Large intestine (tissue), 3 donors: ENCODE data around the gene PUSL1. TPM values are rescaled to one million over a fixed set of nuclear protein-coding genes. Genes with fewer than 3 reads are reported as not detected.
A peak's percentile ranks its signal among the peaks of the same experiment; 100 is the strongest.

ENCODE experiments used
- DNase-seq, 2 donors: peaks; one replicate each; pipeline versions ENCODE4 v3.0.0 to v3.0.0-alpha.2; 2013
- H3K27ac ChIP-seq: one replicate; pipeline ENCODE4 v1.5.1; 2013; ENCODE audit warnings: low read length
- H3K27me3 ChIP-seq: 2 replicates; pipeline ENCODE4 v1.6.1; 2013; ENCODE audit warnings: low read length; ENCODE audit not compliant: control insufficient read depth, insufficient read depth
- H3K36me3 ChIP-seq: 2 replicates; pipeline ENCODE4 v1.6.1; 2013; ENCODE audit warnings: low read length; ENCODE audit not compliant: control insufficient read depth, insufficient read depth
- H3K4me1 ChIP-seq: one replicate; pipeline ENCODE4 v1.6.1; 2013; ENCODE audit warnings: low read length; ENCODE audit not compliant: control insufficient read depth, insufficient read depth
- H3K4me3 ChIP-seq: one replicate; pipeline ENCODE4 v1.5.1; 2013; ENCODE audit warnings: low read length
- H3K9me3 ChIP-seq: one replicate; pipeline ENCODE4 v1.6.1; 2013; ENCODE audit warnings: mild to moderate bottlenecking, low read depth, low read length, moderate library complexity; ENCODE audit not compliant: control insufficient read depth
- WGBS: methylation state at CpG from one replicate; pipeline ENCODE4 v1.1.5; 2013; ENCODE audit warnings: low lambda C conversion rate; ENCODE audit not compliant: insufficient coverage; 5-methylcytosine and 5-hydroxymethylcytosine counted together
- polyA plus RNA-seq: library from polyadenylated mRNA; unstranded; fragments of 120-200 nt; gene quantifications from one replicate; pipeline ENCODE4 v1.2.1, GENCODE V29; 2013

Gene PUSL1
- polyA plus RNA-seq, 1 donor = 14.5 TPM

GRCh38 chr1:1264868-1265272 lies 43.5 kb upstream of the PUSL1 start:
- DNase-seq = no peak
- Histone ChIP-seq H3K27me3 (no peaks in the 10 kb centered on the region), H3K27ac (no peak overlapping the region), H3K9me3 (peaks cover 5% of the 10 kb centered on the region), H3K4me1 (no peaks in the 10 kb centered on the region), H3K4me3 (no peak overlapping the region), H3K36me3 (peaks cover 61% of the 10 kb centered on the region)
- 100% methylated on average over 2 of the region's 10 CpGs for WGBS

DNA sequence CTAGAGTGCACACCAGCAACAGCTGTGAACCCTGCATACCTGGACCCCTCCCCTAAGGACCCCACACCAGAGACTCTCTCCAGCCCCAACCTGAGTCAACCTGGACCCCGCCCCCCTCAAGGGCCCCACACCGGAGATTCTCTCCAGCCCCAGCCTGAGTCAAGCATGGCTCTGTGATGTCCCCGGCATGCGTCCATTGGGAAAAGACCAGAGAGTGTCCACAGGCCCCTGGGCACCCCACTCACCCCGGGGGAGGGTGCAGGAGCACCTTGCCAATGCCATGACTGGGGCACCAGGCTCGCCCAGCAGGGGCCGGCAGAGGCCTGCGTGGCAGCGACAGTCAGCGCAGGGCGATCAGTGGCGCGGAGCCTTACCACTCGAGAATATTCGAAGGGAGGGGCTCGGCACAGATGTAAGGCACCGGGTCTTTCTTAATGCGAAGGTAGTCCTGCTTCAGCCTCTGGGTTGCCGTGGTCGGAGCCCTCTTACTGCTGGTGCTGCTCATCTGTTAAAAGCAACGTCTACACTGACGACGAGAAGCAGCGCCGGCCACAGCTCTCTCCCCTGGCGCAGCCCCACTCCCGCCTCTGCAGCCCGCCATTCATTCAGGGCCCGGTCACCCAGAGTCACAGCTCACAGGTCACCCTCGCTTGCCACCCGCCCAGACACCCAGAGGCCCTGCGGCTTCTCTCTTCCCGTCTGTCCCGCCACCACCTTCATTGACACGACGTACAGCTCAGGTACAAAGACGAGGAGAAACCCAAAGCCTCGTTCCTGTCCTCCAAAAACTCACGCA lies 40.7 kb upstream of the PUSL1 start:
- Histone ChIP-seq H3K36me3 (peaks cover 48% of the 10 kb centered on the region), H3K9me3 (peaks cover 5% of the 10 kb centered on the region), H3K4me1 (peaks cover 10% of the 10 kb centered on the region)

DNA sequence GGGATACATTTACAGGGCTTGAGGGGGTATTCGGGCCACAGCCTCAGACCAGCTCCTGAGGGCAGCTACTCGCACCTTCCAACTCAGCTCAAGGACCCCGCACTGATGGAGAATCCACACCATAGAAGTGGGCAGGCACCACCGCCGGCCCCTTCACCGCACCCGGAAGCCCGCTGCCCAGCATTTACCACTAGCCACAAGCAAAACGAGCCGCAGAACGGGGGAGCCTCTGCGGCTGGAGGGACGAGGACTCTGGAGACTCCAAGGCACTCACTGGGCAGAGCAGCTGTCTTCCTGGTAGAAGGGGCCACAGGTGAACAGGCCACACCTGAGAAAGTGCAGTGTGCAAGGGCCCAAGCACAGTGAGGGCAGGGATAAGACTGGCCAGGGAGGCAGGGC lies 40.1 kb upstream of the PUSL1 start:
- Histone ChIP-seq H3K4me1 (peaks cover 10% of the 10 kb centered on the region), H3K9me3 (peaks cover 5% of the 10 kb centered on the region), H3K4me3 (no peak overlapping the region), H3K36me3 (peaks cover 42% of the 10 kb centered on the region), H3K27ac (no peak overlapping the region), H3K27me3 (no peaks in the 10 kb centered on the region)
- DNase-seq = no peak
- 100% methylated on average over 2 of the region's 13 CpGs for WGBS

More for the DNA sequence above, 40.7 kb upstream of the PUSL1 start:
- Histone ChIP-seq H3K27ac (no peak overlapping the region), H3K4me3 (no peak overlapping the region), H3K27me3 (no peaks in the 10 kb centered on the region)
- WGBS = no CpG with 5 or more reads among the region's 39 CpGs
- DNase-seq = no peak

- WGBS = no CpG with 5 or more reads among the region's 7 CpGs
These were observed 37.6 kb upstream of the PUSL1 start for GRCh38 chr1:1270813-1271212.

GRCh38 chr1:1272341-1273208 lies 35.8 kb upstream of the PUSL1 start:
- no CpG with 5 or more reads among the region's 43 CpGs for WGBS
- H3K27ac ChIP-seq = peak overlapping the region; percentile 7
- peak in 1 of 2 donors; percentile 31 for DNase-seq
- H3K9me3 ChIP-seq = peaks cover 7% of the 10 kb centered on the region
- H3K4me3 ChIP-seq = peak overlapping the region; percentile 95
- peaks cover 17% of the 10 kb centered on the region for H3K4me1 ChIP-seq
- no peaks in the 10 kb centered on the region for H3K27me3 ChIP-seq
- peaks cover 12% of the 10 kb centered on the region for H3K36me3 ChIP-seq

More at GRCh38 chr1:1270813-1271212, 37.6 kb upstream of the PUSL1 start:
- Histone ChIP-seq H3K9me3 (peaks cover 8% of the 10 kb centered on the region), H3K4me1 (peaks cover 17% of the 10 kb centered on the region), H3K27me3 (no peaks in the 10 kb centered on the region), H3K27ac (no peak overlapping the region), H3K4me3 (no peak overlapping the region), H3K36me3 (peaks cover 22% of the 10 kb centered on the region)
- no peak for DNase-seq

DNA sequence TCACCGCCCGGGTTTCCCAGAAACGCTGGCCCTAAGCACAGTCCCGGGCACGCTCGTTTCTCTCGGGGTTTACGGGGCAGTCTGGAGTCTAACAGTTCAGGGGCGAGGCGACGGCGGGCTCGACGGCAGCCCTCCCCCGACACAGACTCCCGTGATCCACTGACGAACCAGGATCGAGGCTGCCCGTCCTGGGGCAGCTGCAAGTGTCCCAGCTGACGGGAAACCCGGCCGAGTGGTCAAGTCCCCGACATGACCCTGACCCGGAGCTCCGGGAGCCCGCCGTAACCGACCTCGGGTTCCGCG lies 35.2 kb upstream of the PUSL1 start:
- Histone ChIP-seq H3K4me1 (peaks cover 17% of the 10 kb centered on the region), H3K36me3 (peaks cover 10% of the 10 kb centered on the region), H3K9me3 (peaks cover 3% of the 10 kb centered on the region), H3K27me3 (no peaks in the 10 kb centered on the region), H3K27ac (peak overlapping the region; percentile 7), H3K4me3 (peak overlapping the region; percentile 95)
- no CpG with 5 or more reads among the region's 31 CpGs for WGBS
- peak in 1 of 2 donors; percentile 31 for DNase-seq

- DNase-seq = peak; percentile 90 to 91
- Histone ChIP-seq H3K9me3 (peaks cover 3% of the 10 kb centered on the region), H3K27me3 (no peaks in the 10 kb centered on the region), H3K4me1 (peaks cover 19% of the 10 kb centered on the region), H3K4me3 (peak within 1 kb of the TSS; percentile 95), H3K27ac (peak within 1 kb of the TSS; percentile 7), H3K36me3 (peaks cover 7% of the 10 kb centered on the region)
- no CpG with 5 or more reads among the region's 105 CpGs for WGBS
These were observed 34.7 kb upstream of the PUSL1 start, which contains the start of gene UBE2J2 for GRCh38 chr1:1273512-1274298. TSS of gene UBE2J2 (minus strand) at chr1:1273854. CDS start at chr1:1267992, 5,862 bp downstream.

DNA sequence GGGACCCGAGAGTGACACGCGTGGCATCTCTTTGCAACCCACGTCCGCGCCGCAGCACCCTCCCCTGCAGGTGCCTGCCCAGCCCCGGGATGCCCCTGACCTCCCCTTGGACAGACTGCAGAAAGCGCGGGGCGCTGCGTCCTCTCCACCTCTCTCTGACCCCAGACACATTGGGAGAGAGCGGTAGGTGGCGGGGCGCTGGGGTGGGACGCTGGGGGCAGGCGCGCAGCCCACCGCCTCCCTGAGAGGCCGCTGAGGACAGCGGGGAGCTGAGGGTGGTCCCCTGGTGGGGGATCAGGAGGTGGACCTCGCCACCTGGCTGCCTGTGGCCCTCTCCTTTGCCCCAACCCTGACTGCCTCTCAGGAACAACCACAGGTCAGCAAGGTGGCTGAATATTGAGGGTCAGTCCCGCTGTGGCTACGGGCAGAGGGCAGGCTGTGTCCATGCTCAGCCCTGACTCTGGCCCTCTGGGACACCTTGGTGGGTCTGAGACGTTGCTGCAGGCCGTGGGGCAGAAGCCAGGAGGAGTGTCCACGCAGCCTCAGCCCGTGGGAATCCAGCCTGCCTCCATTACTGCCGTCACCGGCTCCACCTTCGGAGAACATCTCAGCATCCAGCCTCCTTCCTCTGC lies 34.0 kb upstream of the PUSL1 start:
- no peak overlapping the region for H3K27ac ChIP-seq
- DNase-seq = no peak
- no CpG with 5 or more reads among the region's 31 CpGs for WGBS
- peaks cover 5% of the 10 kb centered on the region for H3K36me3 ChIP-seq
- peak overlapping the region; percentile 77 for H3K4me3 ChIP-seq
- peaks cover 23% of the 10 kb centered on the region for H3K4me1 ChIP-seq
- H3K27me3 ChIP-seq = no peaks in the 10 kb centered on the region
- H3K9me3 ChIP-seq = peaks cover 5% of the 10 kb centered on the region

DNA sequence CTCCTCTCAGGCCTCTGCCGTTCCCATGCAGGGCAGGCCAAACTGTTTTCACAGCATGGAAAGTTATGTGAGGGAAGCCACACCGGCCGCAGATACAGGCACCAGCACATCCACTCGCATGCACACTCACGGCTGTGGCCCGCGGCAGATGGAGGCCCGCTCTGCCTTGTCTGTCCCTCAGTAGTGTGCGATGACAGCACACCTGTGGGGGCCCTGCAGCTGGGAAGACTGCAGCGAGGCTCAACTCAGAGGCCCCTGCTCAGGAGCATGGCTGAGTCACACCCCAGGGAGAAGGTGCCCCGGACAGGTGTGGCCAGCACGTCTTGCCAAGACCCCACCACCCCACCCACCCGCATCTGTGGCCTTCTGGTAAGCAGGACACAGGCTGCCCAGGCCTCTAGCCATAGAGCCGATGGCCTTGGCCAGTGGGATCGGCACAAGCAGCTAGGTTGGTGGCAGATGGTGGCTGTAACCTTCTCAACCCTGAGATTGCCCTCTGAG lies 33.4 kb upstream of the PUSL1 start:
- WGBS = no CpG with 5 or more reads among the region's 15 CpGs
- H3K27ac ChIP-seq = no peak overlapping the region

More for the DNA sequence above, 33.4 kb upstream of the PUSL1 start:
- H3K36me3 ChIP-seq = peaks cover 5% of the 10 kb centered on the region
- no peak overlapping the region for H3K4me3 ChIP-seq
- peaks cover 5% of the 10 kb centered on the region for H3K9me3 ChIP-seq
- H3K27me3 ChIP-seq = no peaks in the 10 kb centered on the region
- DNase-seq = no peak
- H3K4me1 ChIP-seq = peaks cover 23% of the 10 kb centered on the region
